Sciatic nerve (tissue), 2 donors: ENCODE data around the gene CADM2. TPM values are rescaled to one million over a fixed set of nuclear protein-coding genes. Genes with fewer than 3 reads are reported as not detected.

Experiments
- ATAC-seq: fragments of 200-7000 bp; cut with Tn5 transposase; one replicate; pipeline ENCODE4 v1.9.1; 2020; ENCODE audit warnings: mild to moderate bottlenecking, moderate library complexity
- DNase-seq: peaks from one replicate; pipeline ENCODE4 v3.0.0-alpha.2; 2020; ENCODE audit warnings: low spot score
- intact Hi-C: fragments of 100-400 bp; cut with DNase I; formaldehyde crosslinking; loops from one replicate; pipeline ENCODE4 v1.14.2; 2022
- total RNA-seq: library from RNA; stranded (reverse); fragmentation: NEBNext Ultra II Directional; extraction: Animal tissue kit (Norgen Biotek cat#: 25700); gene quantifications from one replicate; pipeline ENCODE4 v1.2.1, GENCODE V29; 2021
- donor health status: DM: no; HTN: no; CAD: no.
- donor health status: DM: no; HTN: no; CAD: no.

The CADM2 gene
- total RNA-seq, 1 donor from 2014 or later = 60.8 TPM

- no peak for ATAC-seq
- intact Hi-C loops = loop anchor here (5.0 kb wide), 1 partner anchor 1094 kb away; no protein-coding TSS in a partner anchor
- no peak for DNase-seq
Observed at GRCh38 chr3:85376131-85376530, 417.3 kb downstream of the CADM2 start.

- DNase-seq (no peak), ATAC-seq (no peak)
- intact Hi-C loops = loop anchor here (5.0 kb wide), 1 partner anchor 1095 kb away; no protein-coding TSS in a partner anchor
Observed at GRCh38 chr3:85377115-85377514, 418.3 kb downstream of the CADM2 start.

- ATAC-seq (no peak), DNase-seq (no peak)
- intact Hi-C loops = no loop called here
Observed at GRCh38 chr3:85384372-85384771, 425.6 kb downstream of the CADM2 start.

- intact Hi-C loops = no loop called here
- no peak for ATAC-seq
Observed at GRCh38 chr3:85387913-85388505, 429.2 kb downstream of the CADM2 start.

GRCh38 chr3:85394424-85394823 lies 435.6 kb downstream of the CADM2 start:
- intact Hi-C loops = no loop called here
- ATAC-seq (no peak), DNase-seq (no peak)

More at GRCh38 chr3:85387913-85388505, 429.2 kb downstream of the CADM2 start:
- DNase-seq = no peak

- no peak for ATAC-seq
- DNase-seq = no peak
- intact Hi-C loops = no loop called here
Observed at GRCh38 chr3:85397434-85397833, 438.6 kb downstream of the CADM2 start.

GRCh38 chr3:85426121-85426520 lies 467.3 kb downstream of the CADM2 start:
- no peak for DNase-seq
- no peak for ATAC-seq
- intact Hi-C loops = no loop called here

GRCh38 chr3:85427467-85427866 lies 468.7 kb downstream of the CADM2 start:
- ATAC-seq (no peak), DNase-seq (no peak)
- intact Hi-C loops = no loop called here

- intact Hi-C loops = no loop called here
- ATAC-seq = no peak
- no peak for DNase-seq
Observed at GRCh38 chr3:85432081-85432480, 473.3 kb downstream of the CADM2 start.

GRCh38 chr3:85433319-85433718 lies 474.5 kb downstream of the CADM2 start:
- ATAC-seq (no peak), DNase-seq (no peak)
- intact Hi-C loops = no loop called here

- intact Hi-C loops = no loop called here
- DNase-seq (no peak), ATAC-seq (no peak)
Observed at GRCh38 chr3:85455561-85456200, 496.9 kb downstream of the CADM2 start.

GRCh38 chr3:85474241-85474640 lies 515.5 kb downstream of the CADM2 start:
- no peak for ATAC-seq
- no peak for DNase-seq
- intact Hi-C loops = no loop called here

- no peak for DNase-seq
- intact Hi-C loops = no loop called here
- ATAC-seq = no peak
Observed at GRCh38 chr3:85475346-85475745, 516.6 kb downstream of the CADM2 start.

GRCh38 chr3:85476891-85477495 lies 518.2 kb downstream of the CADM2 start:
- intact Hi-C loops = no loop called here
- ATAC-seq = no peak
- no peak for DNase-seq

- DNase-seq (no peak), ATAC-seq (no peak)
- intact Hi-C loops = no loop called here
Observed at GRCh38 chr3:85481411-85482212, 522.8 kb downstream of the CADM2 start.

GRCh38 chr3:85482213-85482490 lies 523.4 kb downstream of the CADM2 start:
- intact Hi-C loops = no loop called here
- DNase-seq = no peak

GRCh38 chr3:85483986-85484385 lies 525.2 kb downstream of the CADM2 start:
- ATAC-seq = no peak
- no peak for DNase-seq
- intact Hi-C loops = no loop called here

More at GRCh38 chr3:85482213-85482490, 523.4 kb downstream of the CADM2 start:
- ATAC-seq = no peak

GRCh38 chr3:85487375-85487774 lies 528.6 kb downstream of the CADM2 start:
- intact Hi-C loops = no loop called here
- ATAC-seq (no peak), DNase-seq (no peak)

- no peak for ATAC-seq
- no peak for DNase-seq
- intact Hi-C loops = no loop called here
Observed at GRCh38 chr3:85495602-85496001, 536.8 kb downstream of the CADM2 start.

- no peak for ATAC-seq
Observed at GRCh38 chr3:85498177-85498576, 539.4 kb downstream of the CADM2 start.

More at GRCh38 chr3:85498177-85498576, 539.4 kb downstream of the CADM2 start:
- intact Hi-C loops = no loop called here
- no peak for DNase-seq
